Kidney epithelial cell (primary cell): ENCODE data around the gene MCEE. TPM values are rescaled to one million over a fixed set of nuclear protein-coding genes. Genes with fewer than 3 reads are reported as not detected.
"Not testable (repeated sequence)": the region's sequence is repeated elsewhere in the genome, so short reads cannot be mapped to it uniquely, and the experiment has no call there.

Experiments used
- DNase-seq: peaks from one replicate; pipeline ENCODE4 v3.0.0-alpha.2; 2010; ENCODE audit warnings: low read depth
- H3K27me3 ChIP-seq: 2 replicates; pipeline ENCODE4 v1.6.0; 2011; ENCODE audit warnings: low read length; ENCODE audit not compliant: control insufficient read depth, insufficient read depth
- H3K36me3 ChIP-seq: 2 replicates; pipeline ENCODE4 v1.5.1; 2011; ENCODE audit warnings: low read length; ENCODE audit not compliant: control insufficient read depth, insufficient read depth
- H3K4me3 ChIP-seq: 2 replicates; pipeline ENCODE4 v1.5.1; 2011; ENCODE audit warnings: low read depth, mild to moderate bottlenecking, control low read depth, low read length
- total RNA-seq: library from RNA; depleted of rRNA; stranded (reverse); fragments of >200 nt; gene quantifications from 2 replicates; pipeline ENCODE4 v1.2.3, GENCODE V29; 2015
- TF ChIP-seq, protein P1 (sequence below): IDR thresholded peaks from 2 replicates; pipeline ENCODE4 v1.5.1; 2011; ENCODE audit warnings: mild to moderate bottlenecking, moderate library complexity, low read length, control low read depth, inconsistent platforms; ENCODE audit not compliant: insufficient read depth, poor library complexity, severe bottlenecking

The MCEE gene
- total RNA-seq, 1 donor from 2014 or later = 6.7 TPM

DNA sequence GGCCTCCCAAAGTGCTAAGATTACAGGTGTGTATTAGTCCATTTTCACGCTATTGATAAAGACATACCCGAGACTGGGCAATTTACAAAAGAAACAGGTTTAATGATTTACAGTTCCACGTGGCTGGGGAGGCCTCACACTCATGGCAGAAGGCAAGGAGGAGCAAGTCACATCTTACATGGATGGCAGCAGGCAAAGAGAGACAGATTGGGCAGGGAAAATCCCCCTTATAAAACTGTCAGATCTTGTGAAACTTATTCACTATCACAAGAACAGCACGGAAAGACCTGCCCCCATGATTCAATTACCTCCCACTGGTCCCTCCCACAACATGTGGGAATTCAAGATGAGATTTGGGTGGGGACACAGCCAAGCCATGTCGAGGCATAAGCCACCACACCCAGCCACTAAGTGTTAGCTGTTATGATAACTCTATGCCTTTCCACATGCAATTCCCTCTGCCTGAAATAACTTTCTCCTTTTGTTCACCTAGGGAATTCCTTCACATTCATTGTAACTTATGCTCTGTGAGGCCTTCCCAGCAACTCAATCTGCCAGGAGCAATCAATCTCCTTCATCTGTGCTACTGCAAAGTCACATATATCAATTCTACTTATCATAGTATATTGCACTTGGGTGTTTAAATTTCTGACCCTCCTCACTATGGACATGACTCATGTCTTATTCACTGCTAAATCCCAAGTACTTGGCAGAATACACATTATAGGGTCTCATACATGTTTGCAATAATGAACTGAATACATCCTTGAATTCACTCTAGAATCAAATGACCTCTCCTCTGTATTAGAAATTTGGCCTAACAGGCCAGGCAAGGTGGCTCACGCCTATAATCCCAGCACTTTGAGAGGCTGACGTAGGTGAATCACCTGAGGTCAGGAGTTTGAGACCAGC, 7.4 kb downstream of the MCEE start:
- no peaks in the 10 kb centered on the region for H3K36me3 ChIP-seq
- DNase-seq = no peak
- TF ChIP-seq, protein P1, sequence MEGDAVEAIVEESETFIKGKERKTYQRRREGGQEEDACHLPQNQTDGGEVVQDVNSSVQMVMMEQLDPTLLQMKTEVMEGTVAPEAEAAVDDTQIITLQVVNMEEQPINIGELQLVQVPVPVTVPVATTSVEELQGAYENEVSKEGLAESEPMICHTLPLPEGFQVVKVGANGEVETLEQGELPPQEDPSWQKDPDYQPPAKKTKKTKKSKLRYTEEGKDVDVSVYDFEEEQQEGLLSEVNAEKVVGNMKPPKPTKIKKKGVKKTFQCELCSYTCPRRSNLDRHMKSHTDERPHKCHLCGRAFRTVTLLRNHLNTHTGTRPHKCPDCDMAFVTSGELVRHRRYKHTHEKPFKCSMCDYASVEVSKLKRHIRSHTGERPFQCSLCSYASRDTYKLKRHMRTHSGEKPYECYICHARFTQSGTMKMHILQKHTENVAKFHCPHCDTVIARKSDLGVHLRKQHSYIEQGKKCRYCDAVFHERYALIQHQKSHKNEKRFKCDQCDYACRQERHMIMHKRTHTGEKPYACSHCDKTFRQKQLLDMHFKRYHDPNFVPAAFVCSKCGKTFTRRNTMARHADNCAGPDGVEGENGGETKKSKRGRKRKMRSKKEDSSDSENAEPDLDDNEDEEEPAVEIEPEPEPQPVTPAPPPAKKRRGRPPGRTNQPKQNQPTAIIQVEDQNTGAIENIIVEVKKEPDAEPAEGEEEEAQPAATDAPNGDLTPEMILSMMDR = no peak
- no peak overlapping the region for H3K4me3 ChIP-seq
- no peaks in the 10 kb centered on the region for H3K27me3 ChIP-seq

DNA sequence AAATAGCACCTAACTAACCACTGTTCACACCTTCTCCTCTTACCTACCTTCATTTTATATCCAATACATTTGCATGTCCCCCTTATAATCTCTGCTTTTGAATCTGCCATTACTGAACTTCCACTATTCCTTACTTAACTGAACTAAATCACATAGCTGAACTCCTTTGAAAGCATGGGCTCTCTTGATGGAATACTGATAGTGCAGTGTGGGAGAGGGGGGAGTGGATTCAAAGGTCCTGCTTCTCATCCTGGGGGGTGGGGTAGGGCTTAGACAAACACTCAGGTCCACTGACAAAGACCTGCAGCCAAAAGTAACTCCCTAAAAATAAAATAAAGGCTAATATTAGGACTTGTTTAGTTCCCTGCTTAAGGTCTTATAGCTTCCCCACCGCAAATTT, 8.6 kb downstream of the MCEE start:
- DNase-seq = no peak
- Histone ChIP-seq H3K4me3 (no peak overlapping the region), H3K27me3 (no peaks in the 10 kb centered on the region), H3K36me3 (no peaks in the 10 kb centered on the region)
- TF ChIP-seq, protein P1 = no peak

DNA sequence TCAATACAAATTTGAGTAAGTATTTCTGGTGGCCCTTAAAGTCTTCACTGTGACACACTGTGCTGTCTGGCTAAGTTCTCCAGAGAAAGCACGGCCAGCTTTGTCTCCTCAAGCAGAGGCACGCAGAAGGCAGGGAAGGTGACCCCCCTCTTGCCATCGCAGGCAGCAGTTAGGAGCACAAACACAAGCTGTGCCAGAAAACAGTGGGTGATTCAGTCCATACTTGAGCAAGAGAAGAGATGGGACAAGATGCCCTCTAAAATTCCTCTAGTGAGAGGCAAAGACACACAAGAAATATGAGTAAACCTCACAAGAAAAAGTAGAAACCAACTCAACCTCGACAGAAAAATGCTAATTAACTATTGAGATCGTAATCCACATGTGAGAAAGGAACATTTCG, 9.8 kb downstream of the MCEE start:
- H3K4me3 ChIP-seq = no peak overlapping the region
- no peak for DNase-seq
- no peaks in the 10 kb centered on the region for H3K36me3 ChIP-seq
- H3K27me3 ChIP-seq = no peaks in the 10 kb centered on the region
- TF ChIP-seq, protein P1 = no peak

DNA sequence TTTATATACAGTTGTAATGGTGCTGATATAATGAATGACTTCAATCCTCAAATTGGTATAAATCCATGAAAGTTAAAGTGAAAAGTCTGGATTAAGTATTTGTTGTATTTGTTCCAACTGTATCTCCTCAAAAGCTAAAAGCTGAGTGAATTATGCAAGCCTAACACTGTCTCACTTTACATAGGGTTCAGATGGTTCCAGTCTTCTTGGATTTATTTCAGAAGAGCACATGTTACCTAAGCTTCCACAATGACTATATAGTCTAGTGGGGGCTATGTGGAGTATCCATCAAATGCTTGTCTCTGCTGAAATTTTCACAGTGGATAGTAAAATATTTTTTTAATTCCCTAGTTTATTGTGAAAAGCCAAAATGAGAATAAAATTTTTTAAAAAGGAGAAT, 13.0 kb downstream of the MCEE start:
- H3K4me3 ChIP-seq = no peak overlapping the region
- TF ChIP-seq, protein P1 = no peak
- DNase-seq = no peak
- H3K27me3 ChIP-seq = no peaks in the 10 kb centered on the region
- no peaks in the 10 kb centered on the region for H3K36me3 ChIP-seq

DNA sequence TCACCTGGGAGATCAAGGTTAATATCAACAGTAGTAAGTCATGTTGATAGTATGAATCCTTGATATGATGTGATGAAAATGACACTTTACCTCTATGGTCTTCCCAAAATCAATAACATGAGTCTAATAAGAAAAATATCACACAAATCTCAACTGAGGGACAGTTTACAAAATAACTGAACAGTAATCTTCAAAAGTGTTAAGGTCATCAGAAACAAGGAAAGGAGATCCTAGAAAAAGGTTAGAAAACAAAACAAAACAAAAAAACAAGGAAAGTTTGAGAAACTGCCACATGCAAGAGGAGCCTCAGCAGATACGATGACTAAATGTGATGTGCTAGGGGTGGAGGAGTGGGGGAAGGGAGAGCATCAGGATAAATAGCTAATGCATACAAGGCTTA, 16.2 kb downstream of the MCEE start:
- Histone ChIP-seq H3K27me3 (no peaks in the 10 kb centered on the region), H3K36me3 (no peaks in the 10 kb centered on the region), H3K4me3 (no peak overlapping the region)
- TF ChIP-seq, protein P1 = no peak
- no peak for DNase-seq

DNA sequence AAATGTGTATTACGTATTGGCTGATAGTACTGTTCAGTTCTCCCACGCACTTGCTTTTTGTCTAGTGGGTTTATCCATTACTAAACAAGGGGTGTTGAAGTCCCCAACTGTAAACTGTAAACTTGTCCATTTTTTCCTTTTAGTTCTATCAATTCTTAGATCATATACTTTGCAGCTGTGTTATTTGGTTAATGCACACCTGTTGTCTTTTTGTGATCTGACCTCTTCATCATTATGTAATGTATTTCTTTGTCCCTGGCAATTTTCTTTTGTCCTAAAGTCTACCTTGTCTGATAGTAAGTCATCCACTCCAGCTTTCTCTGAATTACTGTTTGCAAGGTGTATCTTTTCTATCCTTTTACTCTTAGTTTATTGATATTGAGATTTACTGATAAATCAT, 21.9 kb downstream of the MCEE start:
- TF ChIP-seq, protein P1 = no peak
- DNase-seq = no peak
- H3K4me3 ChIP-seq = no peak overlapping the region
- no peaks in the 10 kb centered on the region for H3K36me3 ChIP-seq
- no peaks in the 10 kb centered on the region for H3K27me3 ChIP-seq

DNA sequence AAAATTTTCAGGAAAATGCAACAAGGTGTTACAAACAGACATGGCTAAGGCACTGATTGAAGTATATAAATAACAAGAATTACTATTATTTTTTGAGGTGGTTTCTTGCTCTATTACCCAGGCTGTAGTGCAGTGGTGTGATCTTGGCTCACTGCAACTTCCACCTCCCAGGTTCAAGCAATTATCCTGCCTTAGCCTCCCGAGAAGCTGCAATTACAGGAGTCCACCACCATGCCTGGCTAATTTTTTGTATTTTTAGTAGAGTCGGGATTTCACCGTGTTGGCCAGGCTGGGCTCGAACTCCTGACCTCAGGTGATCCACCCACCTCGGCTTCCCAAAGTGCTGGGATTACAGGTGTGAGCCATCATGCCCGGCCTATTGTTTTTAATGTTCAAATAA, 23.6 kb downstream of the MCEE start:
- not testable (repeated sequence) for H3K4me3 ChIP-seq, H3K36me3 ChIP-seq, DNase-seq, H3K27me3 ChIP-seq
